22Rv1 (cell line): ENCODE results near the gene TMEM11.

Source experiments
- CTCF ChIP-seq: fragments of 450-650 bp; IDR thresholded peaks from 2 replicates; pipeline ENCODE4 v1.5.1; 2017; ENCODE audit warnings: mild to moderate bottlenecking
- ZFX ChIP-seq: fragments of 450-650 bp; IDR thresholded peaks from 2 replicates; pipeline ENCODE4 v1.6.1; 2017; ENCODE audit warnings: antibody characterized with exemption, borderline replicate concordance

GRCh38 chr17:21228111-21228510, 14.2 kb upstream of the TMEM11 start:
- TF ChIP-seq CTCF (no peak), ZFX (no peak)
